HG03196 (cell line): ENCODE measurements around the gene PNPLA6.
"Not testable (repeated sequence)": the region's sequence is repeated elsewhere in the genome, so short reads cannot be mapped to it uniquely, and the experiment has no call there.

Experiments
- ATAC-seq: cut with Tn5 transposase; IDR thresholded peaks from one replicate; pipeline ENCODE4 v1.9.1; 2021; ENCODE audit not compliant: unreplicated experiment

PNPLA6 gene

DNA sequence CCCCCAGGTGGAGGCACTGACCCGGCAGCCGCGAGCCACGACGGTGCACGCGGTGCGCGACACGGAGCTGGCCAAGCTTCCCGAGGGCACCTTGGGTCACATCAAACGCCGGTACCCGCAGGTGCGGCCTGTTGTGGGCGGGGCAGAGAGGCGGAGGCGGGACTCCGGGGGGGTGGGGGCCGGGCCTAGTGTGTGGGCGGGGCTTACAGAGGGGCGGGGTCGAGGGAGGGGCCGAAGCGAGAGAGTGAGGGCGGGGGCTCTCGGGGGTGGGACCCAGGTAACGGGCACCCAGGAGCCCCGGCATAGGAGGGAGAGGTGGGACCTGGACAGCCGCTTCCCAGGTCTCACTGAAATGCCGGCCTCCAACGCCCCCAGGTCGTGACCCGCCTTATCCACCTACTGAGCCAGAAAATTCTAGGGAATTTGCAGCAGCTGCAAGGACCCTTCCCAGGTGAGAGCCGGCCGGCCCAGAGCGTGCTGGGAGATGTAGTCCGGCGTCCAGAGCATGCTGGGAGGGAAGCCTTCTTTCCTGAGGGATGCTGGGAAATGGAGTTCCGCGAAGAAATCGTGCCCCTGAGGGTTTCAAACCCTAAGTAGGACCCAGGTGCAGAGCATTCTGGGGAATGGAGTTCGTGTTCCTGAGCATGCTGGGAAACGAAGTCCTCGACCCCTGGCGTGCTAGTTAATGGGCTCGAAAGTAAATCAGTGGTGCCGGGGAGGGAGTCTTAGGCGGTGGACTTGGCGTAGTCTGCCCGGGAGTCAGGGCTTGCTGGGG lies 15.7 kb downstream of the PNPLA6 start:
- no peak for ATAC-seq

DNA sequence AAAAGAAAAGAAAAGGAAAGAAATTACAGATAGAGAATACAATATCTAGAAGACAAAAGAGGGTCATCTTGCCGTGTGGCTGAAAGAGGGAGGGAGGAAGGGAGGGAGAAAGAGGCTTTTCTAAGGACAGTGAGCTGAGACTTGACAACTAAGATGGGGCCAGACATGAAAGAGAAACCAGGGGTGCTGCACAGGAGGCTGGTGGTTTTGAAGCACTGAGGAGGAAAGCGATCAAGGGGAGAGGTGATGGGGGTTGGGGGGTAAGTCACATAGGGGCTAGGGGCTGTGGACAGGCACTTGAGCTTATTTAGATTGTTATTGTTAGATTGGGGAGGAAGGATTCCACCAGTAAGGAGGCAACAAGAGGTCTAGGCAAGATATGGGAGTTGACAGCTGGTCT lies 17.3 kb downstream of the PNPLA6 start:
- ATAC-seq: no peak

GRCh38 chr19:7554565-7554964 lies 19.0 kb downstream of the PNPLA6 start:
- no peak for ATAC-seq

- no peak for ATAC-seq
These were observed 19.7 kb downstream of the PNPLA6 start for GRCh38 chr19:7554990-7555864.

DNA sequence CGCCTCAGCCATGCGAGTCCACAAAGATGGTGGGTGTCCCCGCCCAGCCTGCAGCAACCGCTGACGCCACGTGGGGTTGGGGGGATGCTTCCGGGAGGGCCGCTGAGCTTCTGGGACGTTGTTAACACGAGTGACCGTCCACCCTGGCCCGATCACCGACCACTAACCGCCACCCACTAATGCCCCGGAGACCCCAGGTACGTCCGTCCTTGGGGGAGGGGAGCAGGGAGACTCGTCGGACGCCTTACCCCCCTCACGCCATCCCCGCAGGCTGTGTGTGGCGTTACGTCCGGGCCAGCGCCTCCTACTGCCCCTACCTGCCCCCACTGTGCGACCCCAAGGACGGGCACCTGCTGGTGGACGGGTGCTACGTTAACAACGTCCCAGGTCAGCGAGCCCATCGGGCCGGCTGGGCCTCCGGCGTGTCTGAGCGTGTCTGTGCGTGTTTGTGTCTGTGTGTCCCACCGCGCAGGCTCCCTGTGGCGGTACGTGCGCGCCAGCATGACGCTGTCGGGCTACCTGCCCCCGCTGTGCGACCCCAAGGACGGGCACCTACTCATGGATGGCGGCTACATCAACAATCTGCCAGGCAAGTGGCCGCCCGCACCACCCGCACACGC lies 21.3 kb downstream of the PNPLA6 start:
- ATAC-seq: no peak

GRCh38 chr19:7558667-7559066 lies 23.1 kb downstream of the PNPLA6 start:
- no peak for ATAC-seq

GRCh38 chr19:7559102-7559501 lies 23.6 kb downstream of the PNPLA6 start:
- no peak for ATAC-seq

GRCh38 chr19:7560255-7560654 lies 24.7 kb downstream of the PNPLA6 start:
- ATAC-seq: no peak

DNA sequence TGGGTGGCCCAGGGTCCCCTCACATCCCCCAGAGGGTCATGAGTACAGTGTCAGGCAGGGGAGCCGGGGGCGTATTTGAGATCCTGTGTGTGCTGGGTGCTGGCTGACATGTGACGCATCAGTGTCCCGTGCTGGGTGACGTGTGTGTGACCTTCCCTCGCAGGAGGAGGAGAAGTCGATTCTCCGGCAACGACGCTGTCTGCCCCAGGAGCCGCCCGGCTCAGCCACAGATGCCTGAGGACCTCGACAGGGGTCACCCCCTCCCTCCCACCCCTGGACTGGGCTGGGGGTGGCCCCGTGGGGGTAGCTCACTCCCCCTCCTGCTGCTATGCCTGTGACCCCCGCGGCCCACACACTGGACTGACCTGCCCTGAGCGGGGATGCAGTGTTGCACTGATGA lies 25.8 kb downstream of the PNPLA6 start:
- ATAC-seq: no peak

- no peak for ATAC-seq
These were observed 27.3 kb downstream of the PNPLA6 start for GRCh38 chr19:7562646-7563393.

DNA sequence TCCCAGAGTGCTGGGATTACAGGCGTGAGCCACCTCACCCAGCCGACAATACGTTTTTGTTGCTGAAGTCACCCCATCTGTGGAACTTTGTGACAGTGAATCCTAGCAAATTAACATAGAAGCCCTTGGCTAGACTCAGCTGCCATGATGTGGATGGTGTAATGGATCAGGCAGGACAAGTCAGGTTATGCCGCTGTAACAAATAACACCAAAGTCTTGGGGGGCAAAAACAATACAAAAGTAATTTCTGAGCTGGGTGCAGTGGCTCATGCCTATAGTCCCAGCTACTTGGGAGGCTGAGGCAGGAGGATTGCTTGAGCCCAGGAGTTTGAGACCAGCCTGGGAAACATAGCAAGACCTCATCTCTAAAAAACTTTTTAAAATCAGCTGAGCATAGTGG lies 29.3 kb downstream of the PNPLA6 start:
- ATAC-seq: no peak

GRCh38 chr19:7565332-7565731 lies 29.8 kb downstream of the PNPLA6 start:
- no peak for ATAC-seq

- no peak for ATAC-seq
These were observed 35.2 kb downstream of the PNPLA6 start for GRCh38 chr19:7570761-7571160.

DNA sequence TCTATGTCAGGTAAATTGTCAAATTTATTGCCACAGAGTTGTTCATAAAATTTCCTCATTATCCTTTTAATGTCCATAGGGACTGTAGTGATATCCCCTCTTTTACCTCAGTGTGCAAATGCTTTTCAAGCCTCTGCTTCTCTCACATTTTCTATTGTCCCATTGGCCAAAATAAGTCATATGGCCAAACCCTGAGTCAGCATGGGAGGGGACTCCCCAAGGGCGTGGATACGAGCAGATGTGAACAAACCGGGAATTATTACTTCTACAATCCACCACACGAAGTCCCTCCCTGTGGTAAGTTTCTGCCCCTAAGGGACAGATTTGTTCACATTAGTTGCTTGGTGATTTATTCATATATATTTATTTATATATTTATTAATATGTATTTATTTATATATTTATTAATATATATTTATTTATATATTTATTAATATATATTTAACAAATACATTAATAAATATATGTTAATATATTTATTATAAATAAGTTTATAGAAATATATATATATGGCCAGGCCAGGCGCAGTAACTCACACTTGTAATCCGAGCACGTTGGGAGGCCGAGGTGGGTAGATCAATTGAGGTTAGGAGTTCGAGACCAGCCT lies 40.0 kb downstream of the PNPLA6 start:
- no peak for ATAC-seq

DNA sequence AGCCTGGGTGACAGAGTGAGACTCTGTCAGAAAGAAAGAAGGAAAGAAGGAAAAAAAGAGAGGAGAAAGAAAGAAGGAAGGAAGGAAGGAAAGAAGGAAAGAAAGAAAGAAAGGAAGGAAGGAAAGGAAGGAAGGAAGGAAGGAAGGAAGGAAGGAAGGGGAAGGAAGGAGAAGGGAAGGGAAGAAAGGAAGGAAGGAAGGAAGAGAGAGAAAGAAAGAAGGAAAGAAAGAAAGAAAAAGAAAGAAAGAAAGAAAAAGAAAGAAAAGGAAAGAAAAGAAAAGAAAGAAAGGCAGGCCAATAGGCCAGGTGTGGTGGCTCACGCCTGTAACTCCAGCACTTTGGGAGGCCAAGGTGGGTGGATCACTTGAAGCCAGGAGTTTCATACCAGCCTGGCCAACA lies 41.9 kb downstream of the PNPLA6 start:
- not testable (repeated sequence) for ATAC-seq

- ATAC-seq: no peak
These were observed 42.6 kb downstream of the PNPLA6 start for GRCh38 chr19:7578127-7578526.

GRCh38 chr19:7579182-7579581 lies 43.7 kb downstream of the PNPLA6 start:
- no peak for ATAC-seq

- ATAC-seq: no peak
These were observed 46.9 kb downstream of the PNPLA6 start for GRCh38 chr19:7582446-7582845.

GRCh38 chr19:7589822-7590221 lies 54.3 kb downstream of the PNPLA6 start:
- ATAC-seq: no peak

GRCh38 chr19:7590256-7590655 lies 54.7 kb downstream of the PNPLA6 start:
- ATAC-seq: no peak
